Suppressor macrophage treated with lipopolysaccharide for 4 hours (primary cell): ENCODE measurements around the gene ERAL1.
"Not testable (repeated sequence)": the region's sequence is repeated elsewhere in the genome, so short reads cannot be mapped to it uniquely, and the experiment has no call there.

Experiments used
- DNase-seq: peaks from one replicate; pipeline ENCODE4 v3.0.0-alpha.2; 2020

ERAL1 gene

GRCh38 chr17:28855336-28855679, 492 bp downstream of the ERAL1 start:
- no peak for DNase-seq

- no peak for DNase-seq
Measured at GRCh38 chr17:28856028-28856574, 1.3 kb downstream of the ERAL1 start.

DNA sequence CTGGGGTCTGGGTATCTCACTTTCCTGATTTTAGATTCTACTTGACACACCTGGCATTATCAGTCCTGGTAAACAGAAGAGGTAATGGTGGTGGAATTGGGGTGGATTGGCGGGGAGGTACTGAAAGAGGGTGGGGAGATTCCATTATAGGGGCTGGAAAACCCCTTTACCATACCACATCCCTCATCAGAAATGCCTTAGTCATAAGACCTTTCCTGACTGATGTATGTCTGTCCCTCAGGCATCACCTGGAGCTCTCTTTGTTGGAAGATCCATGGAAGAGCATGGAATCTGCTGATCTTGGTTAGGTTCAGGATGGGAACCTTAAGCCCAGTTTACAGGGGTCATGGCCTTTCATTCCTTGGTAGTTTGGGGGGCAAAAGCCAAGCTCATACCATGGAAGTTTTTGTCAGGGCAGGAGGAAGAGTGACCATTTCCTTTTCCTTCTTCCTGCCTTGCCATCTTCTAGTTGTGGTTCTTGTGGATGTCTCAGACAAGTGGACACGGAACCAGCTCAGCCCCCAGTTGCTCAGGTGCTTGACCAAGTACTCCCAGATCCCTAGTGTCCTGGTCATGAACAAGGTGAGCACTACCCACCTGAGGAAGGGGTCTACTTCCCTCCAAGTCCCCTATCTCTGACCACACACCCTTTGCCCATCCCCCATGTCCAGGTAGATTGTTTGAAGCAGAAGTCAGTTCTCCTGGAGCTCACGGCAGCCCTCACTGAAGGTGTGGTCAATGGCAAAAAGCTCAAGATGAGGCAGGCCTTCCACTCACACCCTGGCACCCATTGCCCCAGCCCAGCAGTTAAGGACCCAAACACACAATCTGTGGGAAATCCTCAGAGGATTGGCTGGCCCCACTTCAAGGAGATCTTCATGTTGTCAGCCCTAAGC, 3.3 kb downstream of the ERAL1 start:
- no peak for DNase-seq

DNA sequence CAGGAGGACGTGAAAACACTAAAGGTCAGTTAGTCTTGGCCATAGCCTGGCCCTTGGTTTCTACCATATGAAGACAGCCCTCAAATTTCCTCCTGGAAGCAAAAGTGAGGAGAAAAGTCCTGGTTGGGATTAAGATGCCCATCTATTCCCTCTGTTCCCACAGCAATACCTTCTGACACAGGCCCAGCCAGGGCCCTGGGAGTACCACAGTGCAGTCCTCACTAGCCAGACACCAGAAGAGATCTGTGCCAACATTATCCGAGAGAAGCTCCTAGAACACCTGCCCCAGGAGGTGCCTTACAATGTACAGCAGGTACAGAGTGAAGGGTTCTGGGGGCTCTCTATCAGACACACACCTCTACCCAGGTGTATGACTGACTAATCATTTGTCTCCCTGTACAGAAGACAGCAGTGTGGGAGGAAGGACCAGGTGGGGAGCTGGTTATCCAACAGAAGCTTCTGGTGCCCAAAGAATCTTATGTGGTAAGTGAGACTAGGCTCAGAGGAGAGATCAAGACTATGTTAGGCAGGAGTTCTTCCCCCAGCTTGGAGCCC, 4.1 kb downstream of the ERAL1 start:
- DNase-seq: no peak

- no peak for DNase-seq
Measured at GRCh38 chr17:28860363-28860808, 5.6 kb downstream of the ERAL1 start.

GRCh38 chr17:28861393-28862203, 6.8 kb downstream of the ERAL1 start:
- no peak for DNase-seq

DNA sequence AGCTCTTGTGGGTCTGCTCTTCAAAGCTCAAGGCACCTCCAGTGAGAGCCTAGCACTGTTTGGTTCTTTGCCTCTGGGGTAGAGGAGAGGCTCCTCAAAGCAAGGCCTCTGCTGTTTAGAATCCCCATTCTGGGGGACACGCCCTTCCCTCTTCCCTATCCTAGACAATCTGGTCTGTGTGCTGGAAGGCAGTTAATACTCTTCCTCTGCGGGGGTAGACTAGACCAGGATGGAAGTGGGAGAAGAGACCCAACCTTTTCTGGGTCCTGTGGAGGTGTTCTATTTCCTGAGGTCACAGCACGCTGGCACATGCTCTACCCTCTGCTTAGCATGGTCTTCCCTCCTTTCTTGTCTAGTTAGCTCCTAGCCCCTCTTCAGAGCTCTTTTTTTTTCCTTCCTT, 7.7 kb downstream of the ERAL1 start:
- no peak for DNase-seq

GRCh38 chr17:28863953-28864352, 9.1 kb downstream of the ERAL1 start:
- no peak for DNase-seq

DNA sequence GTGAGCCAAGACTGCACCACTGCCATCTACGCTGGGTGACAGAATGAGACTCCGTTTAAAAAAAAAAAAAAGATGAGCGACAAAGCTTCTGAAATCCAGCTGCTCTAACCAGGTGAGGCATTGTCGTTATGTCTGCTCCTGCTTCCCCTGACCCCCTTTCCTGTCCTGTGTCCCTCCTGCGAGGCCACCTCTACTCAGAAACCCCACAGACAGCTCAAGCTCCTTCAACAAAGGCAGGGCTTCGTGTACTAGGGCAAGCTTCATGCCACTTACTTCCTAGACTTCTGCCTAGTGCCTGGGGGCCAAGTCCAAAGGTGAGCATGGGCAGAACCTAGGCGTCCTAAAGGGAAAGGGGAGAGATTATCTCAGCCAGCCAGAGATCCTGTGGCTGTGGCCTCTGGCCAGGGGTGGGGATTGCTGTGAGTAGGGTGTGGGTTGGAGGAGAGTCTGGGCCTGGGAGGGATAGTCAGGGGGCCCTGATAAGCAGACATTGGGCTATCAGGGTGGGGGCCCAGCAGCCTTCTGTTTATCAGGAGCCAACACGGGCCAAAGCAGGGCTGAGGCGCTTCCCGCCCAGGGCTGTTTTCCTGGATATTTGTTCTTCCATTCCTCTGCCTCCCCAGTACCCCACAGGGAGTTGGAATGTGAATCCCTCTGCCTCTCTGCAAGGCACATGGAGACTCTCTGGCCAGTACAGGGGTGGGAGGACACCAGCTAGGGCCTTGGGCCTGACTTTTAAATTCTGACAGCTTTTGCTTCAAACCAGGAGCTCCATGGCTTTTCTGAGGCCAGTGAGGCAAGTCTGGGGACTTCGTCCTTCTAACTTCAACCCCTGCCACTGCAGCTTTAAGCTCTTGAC, 10.4 kb downstream of the ERAL1 start:
- DNase-seq: no peak

GRCh38 chr17:28865946-28866752, 11.3 kb downstream of the ERAL1 start:
- DNase-seq: peak; percentile 34

- no peak for DNase-seq
Measured at GRCh38 chr17:28867276-28867675, 12.5 kb downstream of the ERAL1 start.

- no peak for DNase-seq
Measured at GRCh38 chr17:28871056-28871579, 16.3 kb downstream of the ERAL1 start.

DNA sequence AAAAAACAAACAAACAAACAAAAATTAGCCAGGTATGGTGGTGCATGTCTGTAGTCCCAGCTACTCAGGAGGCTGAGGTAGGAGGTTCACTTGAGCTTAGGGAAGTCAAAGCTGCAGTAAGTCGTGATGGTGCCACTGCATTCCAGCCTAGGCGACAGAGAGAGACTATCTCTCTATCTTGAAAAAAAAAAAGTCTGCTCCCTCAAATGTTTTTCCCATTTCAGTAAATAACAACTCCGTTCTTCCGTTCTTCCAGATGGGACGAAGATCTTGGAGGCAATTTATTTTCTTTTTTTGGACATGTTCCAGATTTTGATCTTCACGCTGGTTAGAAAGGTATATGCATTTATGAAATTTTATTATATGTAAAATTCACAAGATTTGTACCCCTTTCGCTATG, 19.0 kb downstream of the ERAL1 start:
- DNase-seq: no peak

- no peak for DNase-seq
Measured at GRCh38 chr17:28874750-28875149, 19.9 kb downstream of the ERAL1 start.

DNA sequence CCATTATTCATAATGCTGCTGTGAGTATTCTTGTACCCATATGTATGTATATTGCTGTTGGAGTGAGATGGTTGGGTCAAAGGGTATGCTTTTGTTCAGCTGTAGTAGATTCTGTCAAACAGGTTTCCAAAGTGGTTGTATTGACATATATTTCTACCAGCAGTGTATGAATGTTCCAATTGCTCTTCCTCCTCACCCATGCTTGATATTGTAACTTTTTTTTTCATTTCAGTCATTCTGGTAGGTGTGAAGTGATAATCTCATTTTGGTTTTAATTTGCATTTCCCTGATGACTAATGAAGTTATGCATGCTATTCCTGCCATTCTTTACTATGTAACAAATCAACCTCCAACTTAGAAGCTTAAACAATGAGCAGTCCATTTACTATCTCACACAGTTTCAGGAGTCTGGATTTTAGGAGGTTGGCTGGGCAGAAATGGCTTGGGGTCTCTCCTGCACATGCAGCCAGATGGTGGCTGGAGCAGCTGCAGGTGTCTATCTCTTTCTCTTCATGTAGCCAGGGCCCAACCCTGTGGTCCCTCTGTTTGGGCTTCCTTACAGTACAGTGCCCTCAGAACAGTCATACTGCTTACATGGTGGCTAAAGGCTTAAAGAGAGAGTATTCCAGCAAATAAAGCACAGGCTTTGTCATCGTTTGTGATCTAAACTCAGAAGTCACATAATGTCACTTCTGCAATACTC, 21.2 kb downstream of the ERAL1 start:
- DNase-seq: no peak

DNA sequence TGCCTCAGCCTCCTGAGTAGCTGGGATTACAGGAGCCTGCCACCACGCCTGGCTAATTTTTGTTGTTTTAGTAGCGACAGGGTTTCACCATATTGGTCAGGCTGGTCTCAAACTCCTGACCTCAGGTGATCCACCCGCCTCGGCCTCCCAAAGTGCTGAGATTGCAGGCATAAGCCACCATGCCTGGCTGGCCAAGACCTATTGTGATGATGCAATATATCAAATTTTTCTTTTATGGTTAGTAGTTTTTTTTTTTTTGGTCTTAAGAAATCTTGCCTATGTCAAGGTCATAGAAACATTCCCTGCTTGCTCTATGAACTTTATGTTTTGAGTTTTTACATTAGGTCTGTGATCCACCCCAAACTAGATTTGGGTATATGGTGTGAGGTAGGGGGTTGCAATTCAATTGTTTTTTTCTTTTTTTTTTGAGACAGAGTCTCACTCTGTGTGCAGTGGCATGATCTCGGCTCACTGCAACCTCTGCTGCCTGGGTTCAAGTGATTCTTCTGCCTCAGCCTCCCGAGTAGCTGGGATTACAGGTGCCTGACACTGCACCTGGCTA, 22.4 kb downstream of the ERAL1 start:
- not testable (repeated sequence) for DNase-seq

DNA sequence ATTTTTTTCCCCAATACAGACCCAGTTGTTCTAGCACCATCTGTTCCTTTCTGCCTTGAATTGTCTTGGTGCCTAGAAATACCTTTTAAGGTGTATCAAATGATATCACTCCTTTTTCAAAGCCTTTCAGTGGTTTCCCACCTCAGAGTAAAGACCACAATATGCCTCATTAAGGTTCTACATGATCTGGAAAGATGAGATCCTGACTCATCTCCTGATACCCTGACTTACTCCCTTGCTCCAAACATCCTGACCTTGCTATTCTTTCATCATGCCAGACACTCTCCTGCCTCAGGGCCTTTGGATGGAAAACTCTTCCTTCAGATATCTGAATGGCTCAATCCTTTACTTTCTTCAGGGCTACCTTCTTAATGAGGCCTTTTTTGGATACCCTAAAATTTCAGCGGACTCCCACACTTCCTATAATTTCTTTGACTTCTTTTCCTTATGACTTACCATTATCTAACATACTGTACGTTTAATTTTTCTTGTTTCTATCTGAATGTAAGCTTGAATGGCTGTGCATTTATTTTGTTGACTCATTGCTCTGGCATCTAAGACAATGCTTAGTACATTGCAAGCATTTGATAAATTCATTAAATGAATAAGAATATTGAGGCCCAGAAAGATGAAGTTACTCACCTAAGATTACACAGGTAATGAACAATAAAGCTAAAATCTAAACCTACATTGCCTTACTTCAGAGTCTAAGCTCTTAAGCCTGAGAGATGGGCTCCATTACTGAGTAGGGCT, 23.5 kb downstream of the ERAL1 start:
- no peak for DNase-seq

DNA sequence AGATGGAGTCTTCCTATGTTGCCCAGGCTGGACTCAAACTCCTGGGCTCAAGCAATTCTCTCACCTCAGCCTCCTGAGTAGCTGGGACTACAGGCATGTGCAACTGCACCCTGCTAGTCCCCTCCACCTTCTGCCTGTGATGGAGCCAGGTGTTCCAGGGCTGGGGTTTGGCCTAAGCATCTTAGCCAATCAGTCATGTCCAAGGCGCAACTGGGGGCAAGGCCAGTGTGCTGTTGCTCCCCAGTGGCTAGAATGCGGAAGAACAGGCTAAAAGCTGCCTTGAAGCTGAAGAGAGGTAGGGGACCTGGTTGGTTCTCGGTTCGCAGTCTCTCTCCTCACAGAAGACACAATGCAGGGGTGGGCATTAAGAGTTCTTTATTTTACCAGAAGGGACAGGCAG, 24.2 kb downstream of the ERAL1 start:
- DNase-seq: no peak

GRCh38 chr17:28879886-28880571, 25.2 kb downstream of the ERAL1 start:
- no peak for DNase-seq
